ENCODE measurements around the gene TBC1D8.

TBC1D8 gene

DNA sequence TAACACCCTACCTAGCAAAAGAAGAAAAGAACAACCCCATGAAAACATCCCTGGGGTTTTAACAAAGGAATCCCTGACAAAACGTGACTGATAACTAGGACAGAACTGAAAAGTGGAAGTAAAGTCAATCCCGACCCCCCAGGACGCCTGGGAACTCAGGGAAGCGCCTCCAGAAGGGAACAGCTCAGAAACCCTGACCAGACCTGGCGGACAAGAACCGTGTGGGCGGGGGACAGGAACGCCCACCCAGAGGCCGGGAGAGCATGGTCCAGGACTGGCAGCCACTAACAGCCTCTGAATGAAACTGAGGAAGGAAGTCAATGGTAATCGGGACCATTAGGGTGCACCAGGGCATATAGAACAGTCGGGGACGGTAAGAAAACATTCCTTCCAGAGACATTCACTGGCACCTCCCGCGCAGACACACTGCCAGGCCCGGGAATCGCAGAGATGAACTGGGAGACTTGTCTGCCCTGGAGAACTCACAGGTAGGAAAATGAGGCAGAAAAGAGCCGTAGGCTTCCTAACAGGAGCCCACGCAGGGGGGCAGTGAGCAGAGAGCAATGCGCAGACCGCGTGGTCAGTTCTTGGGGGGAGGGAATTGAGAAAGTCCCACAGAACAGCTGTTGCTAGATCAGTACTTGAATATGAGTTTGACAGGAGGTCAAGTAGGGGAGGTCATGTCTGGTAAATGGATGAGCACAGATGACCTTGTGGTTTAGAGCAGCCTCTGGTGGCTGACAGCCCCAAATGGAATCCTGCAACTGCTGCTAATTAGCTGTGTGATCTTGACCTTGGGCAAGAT is 1.3 kb upstream of the TBC1D8 start:
- TF ChIP-seq, protein P1, sequence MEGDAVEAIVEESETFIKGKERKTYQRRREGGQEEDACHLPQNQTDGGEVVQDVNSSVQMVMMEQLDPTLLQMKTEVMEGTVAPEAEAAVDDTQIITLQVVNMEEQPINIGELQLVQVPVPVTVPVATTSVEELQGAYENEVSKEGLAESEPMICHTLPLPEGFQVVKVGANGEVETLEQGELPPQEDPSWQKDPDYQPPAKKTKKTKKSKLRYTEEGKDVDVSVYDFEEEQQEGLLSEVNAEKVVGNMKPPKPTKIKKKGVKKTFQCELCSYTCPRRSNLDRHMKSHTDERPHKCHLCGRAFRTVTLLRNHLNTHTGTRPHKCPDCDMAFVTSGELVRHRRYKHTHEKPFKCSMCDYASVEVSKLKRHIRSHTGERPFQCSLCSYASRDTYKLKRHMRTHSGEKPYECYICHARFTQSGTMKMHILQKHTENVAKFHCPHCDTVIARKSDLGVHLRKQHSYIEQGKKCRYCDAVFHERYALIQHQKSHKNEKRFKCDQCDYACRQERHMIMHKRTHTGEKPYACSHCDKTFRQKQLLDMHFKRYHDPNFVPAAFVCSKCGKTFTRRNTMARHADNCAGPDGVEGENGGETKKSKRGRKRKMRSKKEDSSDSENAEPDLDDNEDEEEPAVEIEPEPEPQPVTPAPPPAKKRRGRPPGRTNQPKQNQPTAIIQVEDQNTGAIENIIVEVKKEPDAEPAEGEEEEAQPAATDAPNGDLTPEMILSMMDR (IDR thresholded peaks at IDR 0.05; ENCODE audit: borderline replicate concordance, insufficient read depth, low read depth, low read length), result peak; percentile 85
- H3K4me3 ChIP-seq (ENCODE audit: low read depth, low read length), result no peak overlapping the region

DNA sequence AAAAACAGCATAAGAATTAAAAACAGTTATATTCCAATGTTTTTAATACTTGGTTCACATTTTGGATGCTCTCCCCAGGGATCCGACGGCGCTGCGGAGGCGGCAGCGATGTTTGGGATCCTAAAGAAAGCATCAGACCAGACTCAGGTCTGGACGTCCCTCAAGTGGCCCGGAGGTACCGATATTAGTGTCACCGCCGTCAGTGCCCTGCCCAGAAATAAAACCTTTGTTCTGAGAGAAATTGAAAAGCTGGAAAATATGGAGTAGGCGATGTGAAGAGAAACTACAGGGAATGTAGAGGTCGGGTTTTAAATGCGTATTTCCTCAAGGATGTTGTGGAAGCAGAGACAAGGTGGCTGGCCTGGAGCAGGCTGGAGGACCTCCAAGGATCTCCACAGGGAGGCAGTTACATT is 683 bp upstream of the TBC1D8 start:
- no peak overlapping the region for H3K4me3 ChIP-seq (ENCODE audit: low read depth, low read length)
- TF ChIP-seq, protein P1 (IDR thresholded peaks at IDR 0.05; ENCODE audit: borderline replicate concordance, insufficient read depth, low read depth, low read length), result no peak

DNA sequence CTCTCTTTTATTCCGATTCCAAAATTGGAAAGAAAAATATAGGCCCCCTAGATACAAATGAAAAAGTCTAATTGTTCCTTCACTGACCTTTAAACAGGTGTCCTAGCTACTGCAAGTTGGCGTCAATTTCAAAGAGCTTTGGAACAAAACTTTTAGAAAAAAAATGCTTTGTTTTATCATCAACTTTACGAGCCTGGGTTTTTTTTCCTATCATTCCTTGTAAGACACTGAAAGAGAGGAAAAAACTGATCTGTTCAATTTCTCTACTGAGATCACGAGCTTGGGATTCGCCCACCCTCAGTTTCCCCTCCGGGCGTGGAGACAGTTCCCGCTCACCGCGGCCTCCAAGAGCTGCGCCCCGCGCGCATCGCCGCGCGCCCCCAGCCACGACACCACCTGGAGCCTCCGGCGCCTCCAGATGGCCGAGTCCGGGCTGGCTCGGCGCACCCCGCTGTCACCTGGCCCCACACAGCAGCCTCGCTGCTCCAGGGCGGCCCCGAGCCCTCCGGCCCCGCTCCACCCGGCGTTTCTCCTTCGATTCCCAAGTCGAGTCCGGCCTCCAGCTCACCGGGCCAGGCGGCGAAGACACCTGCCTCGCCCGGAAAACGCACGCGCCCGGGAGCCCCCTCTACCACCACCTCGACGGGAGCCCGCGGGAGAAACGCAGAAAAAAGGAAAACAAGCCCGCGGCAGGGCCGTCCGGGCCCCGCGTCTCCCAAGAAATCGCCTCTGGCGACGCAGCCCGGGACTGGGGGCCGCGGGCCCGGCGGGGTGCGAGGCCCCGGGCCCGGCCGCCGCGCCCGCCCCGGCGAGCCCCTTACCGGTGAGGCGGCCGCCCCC is 656 bp downstream of the TBC1D8 start:
- H3K4me3 ChIP-seq (ENCODE audit: low read depth, low read length), result peak overlapping the region; percentile 28
- TF ChIP-seq, protein P1 (IDR thresholded peaks at IDR 0.05; ENCODE audit: borderline replicate concordance, insufficient read depth, low read depth, low read length), result no peak

DNA sequence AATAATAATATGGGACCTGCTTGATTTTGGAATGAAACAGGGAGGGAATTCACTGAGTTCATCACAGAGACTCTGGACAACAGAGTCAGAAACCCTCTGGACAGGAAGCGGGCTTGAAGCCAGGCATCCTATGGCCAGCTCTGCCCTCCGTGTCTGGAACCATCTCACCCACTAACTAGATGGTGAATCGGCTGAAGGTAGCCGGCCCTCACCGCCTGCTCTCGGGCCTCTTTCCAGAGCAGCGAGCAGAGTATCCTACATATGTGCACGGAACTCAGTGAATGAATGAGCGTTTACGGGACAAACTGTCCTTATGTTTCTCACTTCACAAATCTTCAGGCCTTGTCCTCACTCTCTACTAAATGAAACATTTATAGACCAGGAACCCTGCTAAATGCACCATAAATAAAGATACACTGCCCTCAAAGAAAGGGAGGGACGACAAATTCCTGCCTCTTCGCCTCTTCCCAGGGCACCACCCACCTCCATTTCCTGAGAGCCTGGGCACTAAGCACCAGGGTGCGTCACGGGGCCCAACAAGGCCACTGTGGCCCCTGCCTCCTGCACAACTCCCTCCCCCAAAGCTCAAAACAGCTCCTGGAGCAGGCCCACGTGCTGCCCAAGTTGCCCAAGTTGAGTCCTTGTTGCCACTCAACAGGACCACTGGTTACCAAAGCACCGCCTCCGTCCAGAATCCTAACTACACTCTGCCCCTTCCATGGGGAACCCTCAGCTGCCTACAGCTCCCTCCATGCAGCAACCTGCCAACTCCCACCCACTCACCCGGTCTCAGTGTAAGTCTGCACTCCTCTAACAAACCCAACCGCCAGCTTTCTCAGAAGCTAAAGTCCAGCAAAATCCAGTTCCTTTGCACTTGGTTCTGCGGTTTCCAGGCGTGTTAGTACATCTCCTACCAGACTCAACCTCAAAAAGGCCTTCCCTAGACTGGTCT is 1.7 kb downstream of the TBC1D8 start:
- no peak overlapping the region for H3K4me3 ChIP-seq (ENCODE audit: low read depth, low read length)
- TF ChIP-seq, protein P1 (IDR thresholded peaks at IDR 0.05; ENCODE audit: borderline replicate concordance, insufficient read depth, low read depth, low read length), result no peak

DNA sequence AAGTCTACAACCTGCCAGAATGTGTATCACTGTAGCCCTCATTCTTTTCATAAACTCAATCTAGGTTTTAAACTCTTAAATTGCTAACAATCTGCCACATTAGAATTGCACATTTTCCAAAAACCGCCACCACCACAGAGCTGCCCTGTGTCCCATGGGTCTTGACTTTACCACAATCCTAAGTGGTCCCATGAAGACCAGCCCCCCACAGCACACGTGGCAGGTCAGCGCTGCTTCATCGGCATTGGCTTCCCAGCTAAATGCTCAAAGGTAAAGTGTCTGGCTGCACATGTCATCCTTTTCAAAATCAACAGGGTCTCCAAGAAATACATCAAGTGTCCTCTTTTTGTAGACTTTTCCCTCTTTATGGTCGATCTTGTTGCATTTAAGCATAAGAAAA is 2.4 kb downstream of the TBC1D8 start:
- TF ChIP-seq, protein P1 (IDR thresholded peaks at IDR 0.05; ENCODE audit: borderline replicate concordance, insufficient read depth, low read depth, low read length), result no peak
- H3K4me3 ChIP-seq (ENCODE audit: low read depth, low read length), result no peak overlapping the region

DNA sequence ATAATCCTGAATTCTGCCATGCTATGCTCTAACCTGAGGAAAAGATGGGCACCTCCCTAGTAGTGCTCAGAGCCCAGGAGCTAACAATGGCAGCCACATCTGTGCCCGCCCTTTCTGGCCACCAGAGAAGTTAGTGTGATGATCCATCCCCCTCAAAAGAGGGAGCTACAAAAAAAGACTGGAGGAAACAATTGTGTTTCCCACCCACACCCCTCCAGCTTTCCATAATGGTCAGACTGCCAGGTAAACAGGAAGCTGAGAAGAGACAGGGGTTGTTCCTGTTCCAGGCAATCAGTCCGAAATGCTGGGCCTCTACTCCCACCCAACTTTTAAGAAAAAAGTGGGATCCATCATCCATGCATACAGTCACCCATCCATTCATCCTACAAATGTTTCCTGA is 3.2 kb downstream of the TBC1D8 start:
- TF ChIP-seq, protein P1 (IDR thresholded peaks at IDR 0.05; ENCODE audit: borderline replicate concordance, insufficient read depth, low read depth, low read length), result no peak
- no peak overlapping the region for H3K4me3 ChIP-seq (ENCODE audit: low read depth, low read length)
